ENCODE results near the gene SYT14.

The SYT14 gene

GRCh38 chr1:210010161-210010560 is 72.1 kb downstream of the SYT14 start:
- no peaks in the 10 kb centered on the region for H3K4me1 ChIP-seq (ENCODE audit: control extremely low read depth in 1 of 4, control insufficient read depth in 4 of 4, insufficient read depth in 4 of 4, low read length in 3 of 4)
- H3K9me3 ChIP-seq (ENCODE audit: control extremely low read depth in 1 of 5, control insufficient read depth in 4 of 5, insufficient read depth in 2 of 5, low read depth in 1 of 5, low read length in 4 of 5), result no peaks in the 10 kb centered on the region
- ChIA-PET POLR2A (no interaction called here), CTCF (no interaction called here)
- no CpG with 5 or more reads among the region's 2 CpGs for WGBS (ENCODE audit: insufficient coverage)
- no peak for DNase-seq
- no peak overlapping the region for H3K27ac ChIP-seq (ENCODE audit: insufficient read depth in 1 of 2, low read depth in 1 of 2, low read length in 2 of 2, poor library complexity in 1 of 2, severe bottlenecking in 2 of 2)
- no peaks in the 10 kb centered on the region for H3K36me3 ChIP-seq (ENCODE audit: control insufficient read depth in 4 of 4, insufficient read depth in 4 of 4, low read length in 3 of 4)
- peaks cover 0 to 2% (median 0%) of the 10 kb centered on the region in 5 experiments for H3K27me3 ChIP-seq (replicated peaks in 2 of 5; ENCODE audit: control insufficient read depth in 4 of 5, insufficient read depth in 5 of 5, low read length in 4 of 5)
- H3K4me3 ChIP-seq (ENCODE audit: control insufficient read depth in 1 of 7, extremely low read depth in 1 of 7, insufficient read depth in 4 of 7, low read depth in 2 of 7, low read length in 6 of 7), result no peak overlapping the region

DNA sequence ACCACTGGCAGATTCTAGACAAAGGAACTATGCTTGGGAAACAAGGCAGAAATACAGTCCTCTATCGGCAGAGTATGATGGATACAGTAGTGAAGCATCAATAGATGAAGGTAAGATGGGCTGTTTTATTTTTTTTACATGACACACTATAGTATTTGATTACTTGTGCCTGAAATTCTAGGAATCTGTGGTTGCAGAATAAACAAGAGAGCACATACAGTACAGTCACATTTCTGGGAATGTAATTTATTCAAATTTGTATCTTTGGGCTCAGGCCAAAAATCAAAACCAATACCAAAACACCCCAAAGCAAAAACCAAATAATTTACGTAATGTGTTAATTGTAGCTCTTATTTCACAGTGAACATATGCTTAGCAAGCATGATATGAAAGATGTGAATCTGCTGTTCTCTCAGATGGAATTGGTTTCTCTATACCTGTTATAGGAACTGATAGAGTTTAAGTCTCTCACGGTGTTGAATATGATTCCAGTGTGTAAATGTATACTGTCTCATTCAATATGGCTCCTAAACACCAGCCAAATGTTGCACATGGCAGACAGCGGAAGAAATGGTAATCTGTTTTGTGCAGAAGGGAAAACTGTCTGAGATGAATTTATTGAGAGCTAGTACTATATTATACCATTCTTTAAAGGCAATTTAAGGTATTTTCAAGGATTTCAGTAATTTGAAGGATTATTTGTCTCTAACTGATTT is 83.3 kb downstream of the SYT14 start:
- no peak overlapping the region for H3K27ac ChIP-seq (ENCODE audit: insufficient read depth in 1 of 2, low read depth in 1 of 2, low read length in 2 of 2, poor library complexity in 1 of 2, severe bottlenecking in 2 of 2)
- POLR2A ChIA-PET, result no interaction called here
- H3K36me3 ChIP-seq (ENCODE audit: control insufficient read depth in 4 of 4, insufficient read depth in 4 of 4, low read length in 3 of 4), result no peaks in the 10 kb centered on the region
- CTCF ChIA-PET, result interaction anchor here (1.9 kb wide), 1 partner anchor 14 kb away, joined by 4 read pairs; no protein-coding TSS in a partner anchor
- H3K27me3 ChIP-seq (replicated peaks in 2 of 5; ENCODE audit: control insufficient read depth in 4 of 5, insufficient read depth in 5 of 5, low read length in 4 of 5), result peaks cover 0 to 3% (median 0%) of the 10 kb centered on the region in 5 experiments
- no CpG with 5 or more reads among the region's 4 CpGs for WGBS (ENCODE audit: insufficient coverage)
- H3K4me3 ChIP-seq (ENCODE audit: control insufficient read depth in 1 of 7, extremely low read depth in 1 of 7, insufficient read depth in 4 of 7, low read depth in 2 of 7, low read length in 6 of 7), result no peak overlapping the region
- H3K4me1 ChIP-seq (ENCODE audit: control extremely low read depth in 1 of 4, control insufficient read depth in 4 of 4, insufficient read depth in 4 of 4, low read length in 3 of 4), result no peaks in the 10 kb centered on the region
- H3K9me3 ChIP-seq (ENCODE audit: control extremely low read depth in 1 of 5, control insufficient read depth in 4 of 5, insufficient read depth in 2 of 5, low read depth in 1 of 5, low read length in 4 of 5), result no peaks in the 10 kb centered on the region
- DNase-seq, result no peak

DNA sequence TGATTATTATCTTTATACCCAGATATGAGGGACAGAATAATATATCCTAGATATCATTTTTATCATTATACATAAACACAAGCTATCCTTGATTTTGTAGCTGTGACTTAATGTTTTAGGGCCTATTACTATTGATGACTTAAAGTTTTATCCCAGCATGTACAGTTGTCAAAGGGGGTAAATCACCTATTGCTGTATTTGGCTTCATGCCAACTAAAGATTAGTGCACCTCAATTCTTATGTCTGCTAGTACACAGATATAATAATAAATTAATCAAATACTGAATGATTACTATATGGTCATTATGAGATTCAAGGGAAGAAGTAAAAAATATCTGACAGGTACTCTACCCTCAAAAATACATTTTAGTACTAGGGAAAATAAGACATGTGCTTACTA is 84.0 kb downstream of the SYT14 start:
- no peak for DNase-seq
- ChIA-PET POLR2A (no interaction called here), CTCF (interaction anchor here (1.9 kb wide), 1 partner anchor 15 kb away, joined by 4 read pairs; no protein-coding TSS in a partner anchor)
- H3K27me3 ChIP-seq (replicated peaks in 2 of 5; ENCODE audit: control insufficient read depth in 4 of 5, insufficient read depth in 5 of 5, low read length in 4 of 5), result peaks cover 0 to 3% (median 0%) of the 10 kb centered on the region in 5 experiments
- no peaks in the 10 kb centered on the region for H3K9me3 ChIP-seq (ENCODE audit: control extremely low read depth in 1 of 5, control insufficient read depth in 4 of 5, insufficient read depth in 2 of 5, low read depth in 1 of 5, low read length in 4 of 5)
- no peak overlapping the region for H3K27ac ChIP-seq (ENCODE audit: insufficient read depth in 1 of 2, low read depth in 1 of 2, low read length in 2 of 2, poor library complexity in 1 of 2, severe bottlenecking in 2 of 2)
- no peak overlapping the region for H3K4me3 ChIP-seq (ENCODE audit: control insufficient read depth in 1 of 7, extremely low read depth in 1 of 7, insufficient read depth in 4 of 7, low read depth in 2 of 7, low read length in 6 of 7)
- H3K4me1 ChIP-seq (ENCODE audit: control extremely low read depth in 1 of 4, control insufficient read depth in 4 of 4, insufficient read depth in 4 of 4, low read length in 3 of 4), result no peaks in the 10 kb centered on the region
- no peaks in the 10 kb centered on the region for H3K36me3 ChIP-seq (ENCODE audit: control insufficient read depth in 4 of 4, insufficient read depth in 4 of 4, low read length in 3 of 4)

DNA sequence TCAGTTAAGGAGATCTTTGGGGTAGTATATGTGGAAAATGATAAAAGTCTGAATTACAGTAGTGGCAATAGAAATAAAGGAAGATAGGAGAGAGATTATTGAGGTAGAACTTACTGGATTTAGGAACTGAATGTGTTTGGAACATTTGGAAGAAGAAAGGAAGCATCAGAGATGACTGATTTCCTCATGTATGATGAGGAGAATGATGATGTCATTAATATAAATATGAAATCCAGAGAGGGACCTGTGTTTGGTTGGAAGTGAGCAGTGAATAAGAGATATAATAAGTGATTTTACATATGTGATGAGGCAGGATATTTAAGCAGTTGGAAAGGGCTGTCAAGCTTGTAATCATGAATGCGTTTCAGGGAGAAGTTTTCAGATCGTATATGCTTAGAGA is 86.3 kb downstream of the SYT14 start:
- 96% methylated on average over 2 of the region's 2 CpGs for WGBS (ENCODE audit: insufficient coverage)

GRCh38 chr1:210024996-210025395 is 87.0 kb downstream of the SYT14 start:
- H3K4me1 ChIP-seq (ENCODE audit: control extremely low read depth in 1 of 4, control insufficient read depth in 4 of 4, insufficient read depth in 4 of 4, low read length in 3 of 4), result no peaks in the 10 kb centered on the region
- H3K27me3 ChIP-seq (replicated peaks in 2 of 5; ENCODE audit: control insufficient read depth in 4 of 5, insufficient read depth in 5 of 5, low read length in 4 of 5), result peaks cover 0 to 3% (median 0%) of the 10 kb centered on the region in 5 experiments
- no peak overlapping the region for H3K27ac ChIP-seq (ENCODE audit: insufficient read depth in 1 of 2, low read depth in 1 of 2, low read length in 2 of 2, poor library complexity in 1 of 2, severe bottlenecking in 2 of 2)
- H3K4me3 ChIP-seq (ENCODE audit: control insufficient read depth in 1 of 7, extremely low read depth in 1 of 7, insufficient read depth in 4 of 7, low read depth in 2 of 7, low read length in 6 of 7), result no peak overlapping the region
- whole genome bisulfite sequencing (ENCODE audit: insufficient coverage), result 100% methylated on average over 1 of the region's 3 CpGs
- no peaks in the 10 kb centered on the region for H3K36me3 ChIP-seq (ENCODE audit: control insufficient read depth in 4 of 4, insufficient read depth in 4 of 4, low read length in 3 of 4)
- no peak for DNase-seq
- ChIA-PET CTCF (no interaction called here), POLR2A (no interaction called here)
- no peaks in the 10 kb centered on the region for H3K9me3 ChIP-seq (ENCODE audit: control extremely low read depth in 1 of 5, control insufficient read depth in 4 of 5, insufficient read depth in 2 of 5, low read depth in 1 of 5, low read length in 4 of 5)

More for the DNA sequence above, 86.3 kb downstream of the SYT14 start:
- H3K4me1 ChIP-seq (ENCODE audit: control extremely low read depth in 1 of 4, control insufficient read depth in 4 of 4, insufficient read depth in 4 of 4, low read length in 3 of 4), result no peaks in the 10 kb centered on the region
- peaks cover 0 to 3% (median 0%) of the 10 kb centered on the region in 5 experiments for H3K27me3 ChIP-seq (replicated peaks in 2 of 5; ENCODE audit: control insufficient read depth in 4 of 5, insufficient read depth in 5 of 5, low read length in 4 of 5)
- no peak overlapping the region for H3K27ac ChIP-seq (ENCODE audit: insufficient read depth in 1 of 2, low read depth in 1 of 2, low read length in 2 of 2, poor library complexity in 1 of 2, severe bottlenecking in 2 of 2)
- POLR2A ChIA-PET, result no interaction called here
- H3K9me3 ChIP-seq (ENCODE audit: control extremely low read depth in 1 of 5, control insufficient read depth in 4 of 5, insufficient read depth in 2 of 5, low read depth in 1 of 5, low read length in 4 of 5), result no peaks in the 10 kb centered on the region
- H3K36me3 ChIP-seq (ENCODE audit: control insufficient read depth in 4 of 4, insufficient read depth in 4 of 4, low read length in 3 of 4), result no peaks in the 10 kb centered on the region
- CTCF ChIA-PET, result no interaction called here
- no peak overlapping the region for H3K4me3 ChIP-seq (ENCODE audit: control insufficient read depth in 1 of 7, extremely low read depth in 1 of 7, insufficient read depth in 4 of 7, low read depth in 2 of 7, low read length in 6 of 7)
- no peak for DNase-seq

DNA sequence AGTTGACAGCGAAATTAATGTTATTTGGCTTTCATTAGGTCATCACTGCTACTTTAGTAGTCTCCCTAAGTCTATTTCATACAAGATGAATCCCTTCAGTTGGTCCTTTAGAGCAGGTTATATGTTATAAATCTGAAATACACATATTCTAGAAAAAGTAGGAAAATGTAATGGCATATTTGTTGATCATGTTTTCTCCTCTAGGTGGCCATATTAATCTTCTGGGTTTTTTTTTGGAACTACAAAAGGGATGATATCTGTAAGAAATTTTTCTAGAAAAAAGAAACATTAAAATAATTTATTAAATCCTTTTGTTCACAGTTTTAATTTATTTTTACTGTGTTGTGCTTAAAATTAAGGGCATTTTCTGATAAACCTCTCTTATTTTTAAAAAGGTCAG is 87.9 kb downstream of the SYT14 start:
- 100% methylated on average over 1 of the region's 1 CpG for WGBS (ENCODE audit: insufficient coverage)
- POLR2A ChIA-PET, result no interaction called here

DNA sequence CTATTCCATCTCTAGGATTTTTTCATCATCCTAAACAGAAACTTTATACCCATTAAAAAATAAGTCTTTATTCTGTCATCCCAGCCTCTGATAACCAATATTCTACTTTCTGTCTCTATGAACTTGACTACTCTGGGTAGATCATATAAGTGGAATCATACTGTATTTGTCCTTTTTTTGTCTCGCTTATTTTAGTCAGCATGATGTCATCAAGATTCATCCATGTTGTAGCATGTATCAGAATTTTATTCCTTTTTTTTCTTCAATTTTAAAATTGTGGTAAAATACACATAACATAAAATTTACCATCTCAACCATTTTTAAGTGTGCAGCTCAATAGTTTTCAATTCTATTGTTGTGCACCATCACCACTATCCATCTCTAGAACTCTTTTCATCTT is 90.0 kb downstream of the SYT14 start:
- Histone ChIP-seq H3K27me3 (replicated peaks in 2 of 5; ENCODE audit: control insufficient read depth in 4 of 5, insufficient read depth in 5 of 5, low read length in 4 of 5) (peaks cover 0 to 2% (median 0%) of the 10 kb centered on the region in 5 experiments), H3K4me1 (ENCODE audit: control extremely low read depth in 1 of 4, control insufficient read depth in 4 of 4, insufficient read depth in 4 of 4, low read length in 3 of 4) (no peaks in the 10 kb centered on the region), H3K27ac (ENCODE audit: insufficient read depth in 1 of 2, low read depth in 1 of 2, low read length in 2 of 2, poor library complexity in 1 of 2, severe bottlenecking in 2 of 2) (no peak overlapping the region), H3K36me3 (ENCODE audit: control insufficient read depth in 4 of 4, insufficient read depth in 4 of 4, low read length in 3 of 4) (no peaks in the 10 kb centered on the region), H3K4me3 (ENCODE audit: control insufficient read depth in 1 of 7, extremely low read depth in 1 of 7, insufficient read depth in 4 of 7, low read depth in 2 of 7, low read length in 6 of 7) (no peak overlapping the region), H3K9me3 (ENCODE audit: control extremely low read depth in 1 of 5, control insufficient read depth in 4 of 5, insufficient read depth in 2 of 5, low read depth in 1 of 5, low read length in 4 of 5) (peaks cover 0 to 3% (median 0%) of the 10 kb centered on the region in 5 experiments)
- no peak for DNase-seq
- POLR2A ChIA-PET, result no interaction called here
- WGBS (ENCODE audit: insufficient coverage), result no CpG with 5 or more reads among the region's 1 CpG
- CTCF ChIA-PET, result no interaction called here

More for the DNA sequence above, 87.9 kb downstream of the SYT14 start:
- DNase-seq, result no peak
- peaks cover 0 to 3% (median 0%) of the 10 kb centered on the region in 5 experiments for H3K9me3 ChIP-seq (ENCODE audit: control extremely low read depth in 1 of 5, control insufficient read depth in 4 of 5, insufficient read depth in 2 of 5, low read depth in 1 of 5, low read length in 4 of 5)
- H3K27ac ChIP-seq (ENCODE audit: insufficient read depth in 1 of 2, low read depth in 1 of 2, low read length in 2 of 2, poor library complexity in 1 of 2, severe bottlenecking in 2 of 2), result no peak overlapping the region
- no peaks in the 10 kb centered on the region for H3K36me3 ChIP-seq (ENCODE audit: control insufficient read depth in 4 of 4, insufficient read depth in 4 of 4, low read length in 3 of 4)
- H3K27me3 ChIP-seq (replicated peaks in 2 of 5; ENCODE audit: control insufficient read depth in 4 of 5, insufficient read depth in 5 of 5, low read length in 4 of 5), result peaks cover 0 to 3% (median 0%) of the 10 kb centered on the region in 5 experiments
- CTCF ChIA-PET, result no interaction called here
- H3K4me3 ChIP-seq (ENCODE audit: control insufficient read depth in 1 of 7, extremely low read depth in 1 of 7, insufficient read depth in 4 of 7, low read depth in 2 of 7, low read length in 6 of 7), result no peak overlapping the region
- no peaks in the 10 kb centered on the region for H3K4me1 ChIP-seq (ENCODE audit: control extremely low read depth in 1 of 4, control insufficient read depth in 4 of 4, insufficient read depth in 4 of 4, low read length in 3 of 4)
